ENCODE data around the gene NFKBIA.

Gene NFKBIA

GRCh38 chr14:35429951-35430350, 25.4 kb upstream of the NFKBIA start:
- TF ChIP-seq CTCF (IDR thresholded peaks at IDR 0.05), result no peak

GRCh38 chr14:35425850-35426249, 21.3 kb upstream of the NFKBIA start:
- no peak overlapping the region for H2AFZ ChIP-seq

More at GRCh38 chr14:35429951-35430350, 25.4 kb upstream of the NFKBIA start:
- H3K79me2 ChIP-seq, result no peaks in the 10 kb centered on the region
- H3K4me2 ChIP-seq (ENCODE audit: low read length), result no peak overlapping the region
- H3K27me3 ChIP-seq (ENCODE audit: control insufficient read depth, insufficient read depth, low read length), result no peaks in the 10 kb centered on the region
- no peaks in the 10 kb centered on the region for H3K9me3 ChIP-seq (ENCODE audit: control insufficient read depth, low read length)
- H3K4me1 ChIP-seq, result no peaks in the 10 kb centered on the region
- no peak overlapping the region for H3K9ac ChIP-seq
- no peaks in the 10 kb centered on the region for H3K36me3 ChIP-seq (ENCODE audit: control insufficient read depth, insufficient read depth, low read length)
- no peak overlapping the region for H3K27ac ChIP-seq
- H3K4me3 ChIP-seq (ENCODE audit: low read depth, low read length), result no peak overlapping the region
- H2AFZ ChIP-seq, result no peak overlapping the region

GRCh38 chr14:35423621-35424020, 19.1 kb upstream of the NFKBIA start:
- Histone ChIP-seq H3K27me3 (ENCODE audit: control insufficient read depth, insufficient read depth, low read length) (no peaks in the 10 kb centered on the region), H3K36me3 (ENCODE audit: control insufficient read depth, insufficient read depth, low read length) (no peaks in the 10 kb centered on the region), H3K27ac (no peak overlapping the region), H3K4me1 (no peaks in the 10 kb centered on the region), H2AFZ (no peak overlapping the region), H3K79me2 (no peaks in the 10 kb centered on the region), H3K4me2 (ENCODE audit: low read length) (no peak overlapping the region), H3K9ac (no peak overlapping the region), H3K4me3 (ENCODE audit: low read depth, low read length) (no peak overlapping the region), H3K9me3 (ENCODE audit: control insufficient read depth, low read length) (no peaks in the 10 kb centered on the region)
- no peak for TF ChIP-seq CTCF (IDR thresholded peaks at IDR 0.05)

More at GRCh38 chr14:35425850-35426249, 21.3 kb upstream of the NFKBIA start:
- Histone ChIP-seq H3K79me2 (no peaks in the 10 kb centered on the region), H3K9me3 (ENCODE audit: control insufficient read depth, low read length) (no peaks in the 10 kb centered on the region), H3K9ac (no peak overlapping the region), H3K4me1 (no peaks in the 10 kb centered on the region), H3K27me3 (ENCODE audit: control insufficient read depth, insufficient read depth, low read length) (no peaks in the 10 kb centered on the region), H3K27ac (no peak overlapping the region), H3K4me3 (ENCODE audit: low read depth, low read length) (no peak overlapping the region), H3K36me3 (ENCODE audit: control insufficient read depth, insufficient read depth, low read length) (no peaks in the 10 kb centered on the region), H3K4me2 (ENCODE audit: low read length) (no peak overlapping the region)
- TF ChIP-seq CTCF (IDR thresholded peaks at IDR 0.05), result no peak

- no peak for TF ChIP-seq CTCF (IDR thresholded peaks at IDR 0.05)
- no peak overlapping the region for H3K27ac ChIP-seq
Observed at GRCh38 chr14:35420036-35420811, 15.7 kb upstream of the NFKBIA start.

GRCh38 chr14:35419429-35419841, 14.9 kb upstream of the NFKBIA start:
- no peaks in the 10 kb centered on the region for H3K9me3 ChIP-seq (ENCODE audit: control insufficient read depth, low read length)
- H3K4me2 ChIP-seq (ENCODE audit: low read length), result no peak overlapping the region
- no peak overlapping the region for H3K9ac ChIP-seq
- H3K27me3 ChIP-seq (ENCODE audit: control insufficient read depth, insufficient read depth, low read length), result no peaks in the 10 kb centered on the region
- H2AFZ ChIP-seq, result no peak overlapping the region
- TF ChIP-seq CTCF (IDR thresholded peaks at IDR 0.05), result no peak
- H3K4me3 ChIP-seq (ENCODE audit: low read depth, low read length), result no peak overlapping the region
- H3K36me3 ChIP-seq (ENCODE audit: control insufficient read depth, insufficient read depth, low read length), result no peaks in the 10 kb centered on the region
- H3K79me2 ChIP-seq, result no peaks in the 10 kb centered on the region
- H3K27ac ChIP-seq, result no peak overlapping the region
- no peaks in the 10 kb centered on the region for H3K4me1 ChIP-seq

More at GRCh38 chr14:35420036-35420811, 15.7 kb upstream of the NFKBIA start:
- Histone ChIP-seq H3K4me3 (ENCODE audit: low read depth, low read length) (no peak overlapping the region), H3K4me1 (no peaks in the 10 kb centered on the region), H2AFZ (no peak overlapping the region), H3K27me3 (ENCODE audit: control insufficient read depth, insufficient read depth, low read length) (no peaks in the 10 kb centered on the region), H3K9me3 (ENCODE audit: control insufficient read depth, low read length) (no peaks in the 10 kb centered on the region), H3K4me2 (ENCODE audit: low read length) (no peak overlapping the region), H3K36me3 (ENCODE audit: control insufficient read depth, insufficient read depth, low read length) (no peaks in the 10 kb centered on the region), H3K79me2 (no peaks in the 10 kb centered on the region), H3K9ac (no peak overlapping the region)
